ENCODE measurements around the gene MAP3K5.

The MAP3K5 gene

DNA sequence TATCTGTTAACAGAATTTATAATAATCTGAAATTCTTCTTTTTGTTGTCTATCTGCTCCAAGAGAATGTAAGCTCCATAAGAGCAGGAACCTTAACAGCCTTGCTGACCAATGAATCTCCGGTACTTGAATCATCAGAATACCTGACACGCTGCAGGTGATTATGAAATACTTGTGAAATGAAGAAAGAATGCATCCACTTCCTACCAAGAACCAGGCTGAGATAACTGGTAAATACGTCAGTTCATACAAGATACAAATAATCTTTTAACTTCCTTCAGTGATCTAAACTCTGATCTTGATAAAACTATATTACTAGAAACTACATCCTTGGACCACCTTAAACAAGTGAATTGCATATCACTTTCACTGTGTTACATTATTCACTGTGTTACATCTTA, 116.2 kb downstream of the MAP3K5 start:
- TF ChIP-seq, protein P1, sequence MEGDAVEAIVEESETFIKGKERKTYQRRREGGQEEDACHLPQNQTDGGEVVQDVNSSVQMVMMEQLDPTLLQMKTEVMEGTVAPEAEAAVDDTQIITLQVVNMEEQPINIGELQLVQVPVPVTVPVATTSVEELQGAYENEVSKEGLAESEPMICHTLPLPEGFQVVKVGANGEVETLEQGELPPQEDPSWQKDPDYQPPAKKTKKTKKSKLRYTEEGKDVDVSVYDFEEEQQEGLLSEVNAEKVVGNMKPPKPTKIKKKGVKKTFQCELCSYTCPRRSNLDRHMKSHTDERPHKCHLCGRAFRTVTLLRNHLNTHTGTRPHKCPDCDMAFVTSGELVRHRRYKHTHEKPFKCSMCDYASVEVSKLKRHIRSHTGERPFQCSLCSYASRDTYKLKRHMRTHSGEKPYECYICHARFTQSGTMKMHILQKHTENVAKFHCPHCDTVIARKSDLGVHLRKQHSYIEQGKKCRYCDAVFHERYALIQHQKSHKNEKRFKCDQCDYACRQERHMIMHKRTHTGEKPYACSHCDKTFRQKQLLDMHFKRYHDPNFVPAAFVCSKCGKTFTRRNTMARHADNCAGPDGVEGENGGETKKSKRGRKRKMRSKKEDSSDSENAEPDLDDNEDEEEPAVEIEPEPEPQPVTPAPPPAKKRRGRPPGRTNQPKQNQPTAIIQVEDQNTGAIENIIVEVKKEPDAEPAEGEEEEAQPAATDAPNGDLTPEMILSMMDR (IDR thresholded peaks at IDR 0.05; ENCODE audit: control insufficient read depth, extremely low read depth, insufficient read depth): no peak
- H3K4me3 ChIP-seq (ENCODE audit: low read depth, low read length): no peak overlapping the region
- DNase-seq (ENCODE audit: low read depth): no peak

DNA sequence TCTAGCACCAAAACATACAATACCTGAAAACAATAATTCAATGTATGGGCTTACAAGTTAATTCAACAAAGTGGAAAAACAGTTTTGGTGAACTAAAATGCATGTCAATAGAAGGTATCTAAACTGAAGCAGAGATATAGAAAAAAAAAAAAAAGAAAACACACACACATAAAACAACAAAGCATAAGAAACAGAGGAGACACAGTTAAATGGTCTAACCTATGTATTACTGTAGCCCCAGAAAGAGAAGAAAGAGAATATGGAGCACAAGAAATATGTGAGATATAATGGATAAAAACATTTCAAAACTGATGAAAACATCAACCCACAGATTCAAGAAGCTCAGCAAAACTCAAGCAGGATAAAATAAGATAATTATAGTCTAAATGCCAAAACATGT, 118.7 kb downstream of the MAP3K5 start:
- no peak overlapping the region for H3K4me3 ChIP-seq (ENCODE audit: low read depth, low read length)
- no peak for DNase-seq (ENCODE audit: low read depth)
- TF ChIP-seq, protein P1 (IDR thresholded peaks at IDR 0.05; ENCODE audit: control insufficient read depth, extremely low read depth, insufficient read depth): no peak

DNA sequence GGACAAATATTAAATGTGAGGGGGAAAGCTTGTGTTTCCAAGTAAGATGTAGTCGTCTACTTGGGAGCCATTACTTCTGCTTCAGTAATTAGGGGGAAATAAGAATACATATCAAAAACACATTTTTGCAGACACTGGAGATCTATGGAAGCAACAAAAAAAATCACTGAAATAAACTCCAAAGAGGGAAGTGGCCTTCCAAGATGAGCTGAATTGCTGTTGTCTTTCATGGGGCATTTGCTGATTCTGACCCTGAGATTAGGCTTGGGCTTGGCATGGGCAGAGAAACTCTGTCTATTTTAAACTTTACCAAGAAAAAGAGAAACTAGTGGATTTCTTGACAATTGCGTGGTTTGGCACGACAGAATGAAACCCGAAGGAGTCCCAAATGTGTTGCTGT, 120.1 kb downstream of the MAP3K5 start:
- DNase-seq (ENCODE audit: low read depth): no peak
- TF ChIP-seq, protein P1 (IDR thresholded peaks at IDR 0.05; ENCODE audit: control insufficient read depth, extremely low read depth, insufficient read depth): no peak
- no peak overlapping the region for H3K4me3 ChIP-seq (ENCODE audit: low read depth, low read length)

DNA sequence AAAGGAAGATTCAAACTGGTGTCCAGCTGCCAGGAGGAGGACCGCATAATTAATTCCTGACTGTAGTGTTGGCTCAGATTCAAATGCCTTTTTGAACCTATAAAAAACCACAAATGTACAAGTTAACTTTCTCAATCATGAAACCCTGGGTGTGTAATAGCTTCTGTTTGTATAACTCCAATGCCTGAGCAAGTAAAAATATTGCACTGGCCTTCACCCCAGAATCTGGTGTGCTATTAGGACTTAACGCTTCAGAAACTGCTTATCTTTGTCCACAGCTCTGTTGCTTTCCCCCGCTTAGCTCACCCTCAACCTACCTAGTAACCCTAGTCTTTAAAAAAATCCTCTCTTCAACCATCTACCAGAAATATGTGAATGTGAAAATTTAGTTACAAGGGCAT, 123.0 kb downstream of the MAP3K5 start:
- no peak overlapping the region for H3K4me3 ChIP-seq (ENCODE audit: low read depth, low read length)
- TF ChIP-seq, protein P1 (IDR thresholded peaks at IDR 0.05; ENCODE audit: control insufficient read depth, extremely low read depth, insufficient read depth): no peak
- DNase-seq (ENCODE audit: low read depth): no peak

DNA sequence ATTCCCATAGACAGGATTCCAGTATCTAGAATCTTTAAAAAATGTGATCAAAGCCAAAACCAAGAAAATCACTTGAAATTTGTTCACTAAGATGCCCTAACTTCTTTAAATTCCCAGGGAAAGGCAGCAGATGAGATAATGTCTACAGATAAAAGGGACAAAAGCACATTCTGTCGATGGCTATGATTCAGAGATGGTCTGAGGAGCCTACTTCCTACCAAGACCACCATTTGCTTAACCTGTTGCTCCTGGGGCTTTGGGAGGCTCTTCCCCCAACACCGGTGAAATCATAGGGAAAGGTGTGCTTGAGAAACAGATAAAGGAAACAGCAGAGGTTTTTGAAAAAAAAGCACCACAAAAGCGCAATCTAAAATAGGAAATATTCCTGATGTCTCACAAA, 123.7 kb downstream of the MAP3K5 start:
- TF ChIP-seq, protein P1 (IDR thresholded peaks at IDR 0.05; ENCODE audit: control insufficient read depth, extremely low read depth, insufficient read depth): no peak
- DNase-seq (ENCODE audit: low read depth): no peak

DNA sequence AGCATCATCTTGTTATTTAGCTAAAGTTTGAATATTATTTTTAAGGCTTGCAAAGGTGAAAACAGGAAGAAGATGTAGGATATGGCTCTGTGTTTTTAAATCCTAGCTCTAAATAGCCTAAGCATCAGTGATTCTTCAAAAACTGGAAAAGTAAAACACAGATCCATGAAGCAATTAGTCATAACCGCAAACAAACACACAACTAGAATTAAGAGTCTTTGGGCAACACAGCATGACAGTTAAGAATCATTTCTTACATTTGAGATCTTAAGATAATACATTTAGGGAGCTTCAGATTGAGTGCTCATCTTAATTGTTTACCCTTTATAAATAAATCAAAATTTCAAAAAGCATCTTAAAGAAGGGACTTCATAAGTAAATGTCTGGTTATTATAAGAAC, 126.2 kb downstream of the MAP3K5 start:
- TF ChIP-seq, protein P1 (IDR thresholded peaks at IDR 0.05; ENCODE audit: control insufficient read depth, extremely low read depth, insufficient read depth): no peak
- no peak for DNase-seq (ENCODE audit: low read depth)

More for the DNA sequence above, 123.7 kb downstream of the MAP3K5 start:
- no peak overlapping the region for H3K4me3 ChIP-seq (ENCODE audit: low read depth, low read length)

More for the DNA sequence above, 126.2 kb downstream of the MAP3K5 start:
- H3K4me3 ChIP-seq (ENCODE audit: low read depth, low read length): no peak overlapping the region

Data from LNCaP clone FGC (cell line).